Astrocyte (in vitro differentiated cells and primary cell): ENCODE data around the gene ECI2.

Source experiments
- EZH2 ChIP-seq: IDR thresholded peaks from 2 replicates; pipeline ENCODE4 v1.6.1; 2012; ENCODE audit warnings: mild to moderate bottlenecking, low read length, inconsistent platforms; ENCODE audit not compliant: insufficient read depth
- TF ChIP-seq, protein P1 (sequence below): IDR thresholded peaks from 2 replicates; pipeline ENCODE4 v1.5.1; 2011; ENCODE audit warnings: low read depth, mild to moderate bottlenecking, inconsistent platforms, low read length, moderate library complexity; ENCODE audit not compliant: insufficient read depth

GRCh38 chr6:4066029-4066755 is 69.2 kb downstream of the ECI2 start:
- TF ChIP-seq, protein P1, sequence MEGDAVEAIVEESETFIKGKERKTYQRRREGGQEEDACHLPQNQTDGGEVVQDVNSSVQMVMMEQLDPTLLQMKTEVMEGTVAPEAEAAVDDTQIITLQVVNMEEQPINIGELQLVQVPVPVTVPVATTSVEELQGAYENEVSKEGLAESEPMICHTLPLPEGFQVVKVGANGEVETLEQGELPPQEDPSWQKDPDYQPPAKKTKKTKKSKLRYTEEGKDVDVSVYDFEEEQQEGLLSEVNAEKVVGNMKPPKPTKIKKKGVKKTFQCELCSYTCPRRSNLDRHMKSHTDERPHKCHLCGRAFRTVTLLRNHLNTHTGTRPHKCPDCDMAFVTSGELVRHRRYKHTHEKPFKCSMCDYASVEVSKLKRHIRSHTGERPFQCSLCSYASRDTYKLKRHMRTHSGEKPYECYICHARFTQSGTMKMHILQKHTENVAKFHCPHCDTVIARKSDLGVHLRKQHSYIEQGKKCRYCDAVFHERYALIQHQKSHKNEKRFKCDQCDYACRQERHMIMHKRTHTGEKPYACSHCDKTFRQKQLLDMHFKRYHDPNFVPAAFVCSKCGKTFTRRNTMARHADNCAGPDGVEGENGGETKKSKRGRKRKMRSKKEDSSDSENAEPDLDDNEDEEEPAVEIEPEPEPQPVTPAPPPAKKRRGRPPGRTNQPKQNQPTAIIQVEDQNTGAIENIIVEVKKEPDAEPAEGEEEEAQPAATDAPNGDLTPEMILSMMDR = no peak
- no peak for TF ChIP-seq EZH2
